ENCODE results near the gene SELL.

SELL gene

GRCh38 chr1:169725930-169726329 lies 14.5 kb upstream of the SELL start:
- Histone ChIP-seq H3K27me3 (ENCODE audit: insufficient read depth, poor library complexity, severe bottlenecking) (peaks cover 6% of the 10 kb centered on the region), H3K27ac (replicated peaks) (no peak overlapping the region), H3K4me3 (replicated peaks; ENCODE audit: insufficient read depth, low read length) (no peak overlapping the region)
- no peak for DNase-seq (ENCODE audit: low read depth in 1 of 2, low spot score in 1 of 2)
- TF ChIP-seq SPI1 (IDR thresholded peaks at IDR 0.05; ENCODE audit: borderline replicate concordance, low read depth) (no peak), GABPA (IDR thresholded peaks at IDR 0.05; ENCODE audit: low read depth) (no peak), REST (IDR thresholded peaks at IDR 0.05; ENCODE audit: insufficient replicate concordance, low read depth) (no peak), POLR2AphosphoS5 (IDR thresholded peaks at IDR 0.05; ENCODE audit: low read depth) (no peak), CTCF (IDR thresholded peaks at IDR 0.05; ENCODE audit: insufficient read depth, low read length) (no peak)

- H3K27me3 ChIP-seq (ENCODE audit: insufficient read depth, poor library complexity, severe bottlenecking) = peaks cover 6% of the 10 kb centered on the region
- H3K4me3 ChIP-seq (replicated peaks; ENCODE audit: insufficient read depth, low read length) = no peak overlapping the region
- no peak for TF ChIP-seq CTCF (IDR thresholded peaks at IDR 0.05; ENCODE audit: insufficient read depth, low read length)
- TF ChIP-seq REST (IDR thresholded peaks at IDR 0.05; ENCODE audit: insufficient replicate concordance, low read depth) = no peak
- DNase-seq (ENCODE audit: low read depth in 1 of 2, low spot score in 1 of 2) = no peak
- no peak overlapping the region for H3K27ac ChIP-seq (replicated peaks)
Measured at GRCh38 chr1:169724168-169724567, 12.7 kb upstream of the SELL start.

GRCh38 chr1:169723763-169724162 lies 12.3 kb upstream of the SELL start:
- no peak overlapping the region for H3K27ac ChIP-seq (replicated peaks)
- H3K27me3 ChIP-seq (ENCODE audit: insufficient read depth, poor library complexity, severe bottlenecking) = peaks cover 6% of the 10 kb centered on the region
- TF ChIP-seq REST (IDR thresholded peaks at IDR 0.05; ENCODE audit: insufficient replicate concordance, low read depth) (no peak), GABPA (IDR thresholded peaks at IDR 0.05; ENCODE audit: low read depth) (no peak), POLR2AphosphoS5 (IDR thresholded peaks at IDR 0.05; ENCODE audit: low read depth) (no peak), CTCF (IDR thresholded peaks at IDR 0.05; ENCODE audit: insufficient read depth, low read length) (no peak), SPI1 (IDR thresholded peaks at IDR 0.05; ENCODE audit: borderline replicate concordance, low read depth) (no peak)
- H3K4me3 ChIP-seq (replicated peaks; ENCODE audit: insufficient read depth, low read length) = no peak overlapping the region
- no peak for DNase-seq (ENCODE audit: low read depth in 1 of 2, low spot score in 1 of 2)
